Gastroesophageal sphincter (tissue), 4 donors: Measurements from ENCODE around the gene HECTD1. TPM values are rescaled to one million over a fixed set of nuclear protein-coding genes. Genes with fewer than 3 reads are reported as not detected.

Experiments used
- ATAC-seq: fragments of 150-250 bp; one replicate; pipeline ENCODE4 v1.9.1; 2016; ENCODE audit warnings: mild to moderate bottlenecking, moderate library complexity
- H3K27ac ChIP-seq, 4 donors: fragments of 200-600 bp; sonication (generic) in 3 of 4; 1 replicate in 3 of 4; 2 replicates in 1 of 4; pipeline ENCODE4 v1.5.1; 2016 to 2019
- H3K27me3 ChIP-seq: fragments of 200-600 bp; sonication (generic); one replicate; pipeline ENCODE4 v1.5.1; 2019
- H3K36me3 ChIP-seq, 2 donors: fragments of 200-600 bp; sonication (generic); one replicate each; pipeline ENCODE4 v1.5.1; 2019; ENCODE audit warnings: control low read depth in 1 of 2
- H3K4me1 ChIP-seq, 3 donors: fragments of 200-600 bp; sonication (generic); 1 replicate in 2 of 3; 2 replicates in 1 of 3; pipeline ENCODE4 v1.5.1; 2016 to 2019; ENCODE audit warnings: control low read depth in 2 of 3
- H3K4me3 ChIP-seq, 2 donors: fragments of 200-600 bp; sonication (generic); one replicate each; pipeline ENCODE4 v1.5.1; 2019; ENCODE audit warnings: mild to moderate bottlenecking in 1 of 2, moderate library complexity in 1 of 2
- H3K9me3 ChIP-seq, 3 donors: fragments of 200-600 bp; sonication (generic); one replicate each; pipeline ENCODE4 v1.5.1; 2017 to 2019; ENCODE audit warnings: control low read depth in 2 of 3
- CTCF ChIP-seq, 4 experiments: fragments of 200-600 bp in 2 of 4; fragments of 450-650 bp in 2 of 4; sonication (generic) in 1 of 4; IDR thresholded peaks; one replicate each; pipeline ENCODE4 v1.5.1; 2017 to 2019; ENCODE audit warnings: antibody characterized with exemption in 4 of 4, mild to moderate bottlenecking in 2 of 4, moderate library complexity in 2 of 4
- EP300 ChIP-seq: sonication (generic); formaldehyde crosslinking; IDR thresholded peaks from one replicate; pipeline ENCODE4 v1.6.1; 2017; ENCODE audit warnings: antibody characterized with exemption, mild to moderate bottlenecking
- POLR2A ChIP-seq, 2 donors: fragments of 450-650 bp; IDR thresholded peaks; one replicate each; pipeline ENCODE4 v1.6.1; 2017; ENCODE audit warnings: antibody characterized with exemption in 2 of 2, mild to moderate bottlenecking in 2 of 2, moderate library complexity in 1 of 2
- POLR2AphosphoS5 ChIP-seq: sonication (generic); formaldehyde crosslinking; IDR thresholded peaks from one replicate; pipeline ENCODE4 v1.6.1; 2017; ENCODE audit warnings: antibody characterized with exemption
- WGBS, 2 donors: methylation state at CpG; one replicate each; pipeline ENCODE4 v1.1.5; 2018; ENCODE audit warnings: low coverage in 1 of 2; 5-methylcytosine and 5-hydroxymethylcytosine counted together
- total RNA-seq, 4 donors: library from RNA; depleted of rRNA; stranded (reverse); fragments of >200 nt; gene quantifications; one replicate each; pipeline ENCODE4 v1.1.0, GENCODE V29; 2016

Gene HECTD1
- total RNA-seq, 4 donors from 2014 or later, result 185 to 287 (median 208) TPM

DNA sequence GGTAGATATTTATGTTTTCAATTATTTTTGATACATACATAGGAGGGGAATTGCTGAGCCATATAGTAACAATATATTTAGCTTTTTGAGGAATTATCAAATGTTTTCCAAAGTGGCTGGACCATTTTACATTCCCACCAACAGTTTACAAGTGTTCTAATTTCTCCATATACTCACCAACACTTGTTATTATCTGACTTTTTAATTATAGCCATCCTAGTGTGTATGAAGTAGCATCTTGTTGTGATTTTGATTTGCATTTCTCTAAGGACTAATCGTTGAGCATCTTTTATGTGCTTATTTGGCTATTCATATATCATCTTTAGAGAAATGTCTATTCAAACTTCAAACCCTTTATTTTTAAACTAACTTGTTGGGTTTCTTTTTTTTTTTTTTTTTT, 17.2 kb upstream of the HECTD1 start:
- no peaks in the 10 kb centered on the region for H3K9me3 ChIP-seq
- TF ChIP-seq POLR2A (IDR thresholded peaks at IDR 0.05) (no peak), POLR2AphosphoS5 (no peak), CTCF (IDR thresholded peaks at IDR 0.05) (no peak), EP300 (no peak)
- no peak for ATAC-seq
- no peaks in the 10 kb centered on the region for H3K36me3 ChIP-seq
- peaks cover 0 to 8% (median 0%) of the 10 kb centered on the region in 3 donors for H3K4me1 ChIP-seq
- H3K27me3 ChIP-seq, result no peaks in the 10 kb centered on the region
- WGBS, 2 donors, result 67 to 100% methylated on average over 1 of the region's 1 CpG
- H3K4me3 ChIP-seq, result no peak overlapping the region
- no peak overlapping the region for H3K27ac ChIP-seq

DNA sequence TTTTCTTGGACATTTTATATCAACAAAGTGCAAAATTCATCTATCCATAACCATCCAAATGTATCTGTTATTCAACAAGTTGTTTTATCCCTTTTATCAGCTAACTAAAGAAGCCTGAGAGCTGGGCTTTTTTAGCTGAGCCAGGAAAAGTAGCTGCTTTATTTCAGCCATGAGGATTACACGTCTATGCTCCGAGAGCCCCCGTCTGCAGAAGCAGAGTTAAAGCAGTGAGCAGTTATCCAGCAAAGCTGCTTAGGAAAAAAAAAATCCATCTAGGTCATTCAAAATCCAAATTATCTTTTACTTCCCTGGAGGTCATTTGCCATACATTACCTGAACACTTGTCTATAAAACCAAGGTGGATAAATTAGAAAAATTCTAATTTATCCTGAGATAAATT, 15.7 kb upstream of the HECTD1 start:
- Histone ChIP-seq H3K27me3 (no peaks in the 10 kb centered on the region), H3K27ac (no peak overlapping the region), H3K4me1 (no peaks in the 10 kb centered on the region), H3K36me3 (no peaks in the 10 kb centered on the region), H3K4me3 (no peak overlapping the region), H3K9me3 (no peaks in the 10 kb centered on the region)
- TF ChIP-seq POLR2AphosphoS5, result no peak
- no peak for TF ChIP-seq POLR2A (IDR thresholded peaks at IDR 0.05)
- TF ChIP-seq EP300, result no peak
- TF ChIP-seq CTCF (IDR thresholded peaks at IDR 0.05), result no peak
- no peak for ATAC-seq
- 24 to 33% methylated on average over 3 of the region's 3 CpGs for WGBS, 2 donors

- Histone ChIP-seq H3K4me3 (no peak overlapping the region), H3K9me3 (no peaks in the 10 kb centered on the region), H3K27me3 (no peaks in the 10 kb centered on the region), H3K27ac (no peak overlapping the region), H3K36me3 (no peaks in the 10 kb centered on the region), H3K4me1 (no peaks in the 10 kb centered on the region)
- WGBS, 2 donors, result 100% methylated on average over 1 of the region's 1 CpG
- no peak for ATAC-seq
- TF ChIP-seq CTCF (IDR thresholded peaks at IDR 0.05), result no peak
- TF ChIP-seq POLR2A (IDR thresholded peaks at IDR 0.05), result no peak
- TF ChIP-seq POLR2AphosphoS5, result no peak
- TF ChIP-seq EP300, result no peak
These were observed 15.2 kb upstream of the HECTD1 start for GRCh38 chr14:31222834-31223233.

DNA sequence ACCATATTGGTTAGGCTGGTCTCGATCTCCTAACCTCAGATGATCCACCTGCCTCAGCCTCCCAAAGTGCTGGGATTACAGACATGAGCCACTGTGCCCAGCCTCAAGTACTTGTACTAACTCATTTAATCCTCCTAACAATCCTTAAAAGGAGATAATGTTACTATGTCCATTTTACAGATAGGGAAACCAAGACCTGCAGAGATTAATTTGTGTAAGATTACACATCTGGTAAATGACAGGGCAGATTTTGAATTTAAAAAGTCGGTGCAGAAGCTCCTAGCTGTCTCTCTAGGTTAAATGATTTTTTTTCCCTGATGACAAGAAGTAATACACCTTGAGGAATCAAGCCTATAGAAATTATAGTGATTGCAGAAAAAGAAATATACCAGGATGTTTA, 13.7 kb upstream of the HECTD1 start:
- TF ChIP-seq POLR2AphosphoS5 (no peak), EP300 (no peak), POLR2A (IDR thresholded peaks at IDR 0.05) (no peak), CTCF (IDR thresholded peaks at IDR 0.05) (no peak)
- Histone ChIP-seq H3K9me3 (no peaks in the 10 kb centered on the region), H3K4me1 (no peaks in the 10 kb centered on the region), H3K36me3 (no peaks in the 10 kb centered on the region), H3K27me3 (no peaks in the 10 kb centered on the region), H3K27ac (no peak overlapping the region), H3K4me3 (no peak overlapping the region)
- no peak for ATAC-seq
- WGBS, 2 donors, result 82 to 100% methylated on average over 1 to 2 of the region's 2 CpGs

GRCh38 chr14:31219169-31219568, 11.6 kb upstream of the HECTD1 start:
- H3K27ac ChIP-seq, result no peak overlapping the region
- TF ChIP-seq CTCF (IDR thresholded peaks at IDR 0.05) (no peak), POLR2A (IDR thresholded peaks at IDR 0.05) (no peak), POLR2AphosphoS5 (no peak)
- no peaks in the 10 kb centered on the region for H3K27me3 ChIP-seq
- H3K9me3 ChIP-seq, result no peaks in the 10 kb centered on the region
- no peaks in the 10 kb centered on the region for H3K4me1 ChIP-seq
- 26 to 50% methylated on average over 1 of the region's 3 CpGs for WGBS, 2 donors
- H3K4me3 ChIP-seq, result no peak overlapping the region
- ATAC-seq, result no peak
- H3K36me3 ChIP-seq, result no peaks in the 10 kb centered on the region
